HL-60 (cell line): ENCODE results near the gene NLRX1.
"Not testable (repeated sequence)": the region's sequence is repeated elsewhere in the genome, so short reads cannot be mapped to it uniquely, and the experiment has no call there.

Source experiments
- DNase-seq, 2 experiments: peaks; one replicate each; pipeline ENCODE4 v3.0.0-alpha.2; 2010 to 2020; ENCODE audit warnings: low read depth in 1 of 2, low spot score in 1 of 2
- H3K27ac ChIP-seq: fragments of 250-450 bp; sonication (Bioruptor Pico); replicated peaks from 2 replicates; pipeline ENCODE4 v1.5.1; 2020; ENCODE audit warnings: mild to moderate bottlenecking, moderate library complexity
- H3K27me3 ChIP-seq: fragments of 250-450 bp; sonication (Bioruptor Pico); 2 replicates; pipeline ENCODE4 v1.5.1; 2021; ENCODE audit warnings: mild to moderate bottlenecking, moderate library complexity; ENCODE audit not compliant: insufficient read depth, poor library complexity, severe bottlenecking
- H3K4me3 ChIP-seq: replicated peaks from 2 replicates; pipeline ENCODE4 v1.5.1; 2011; ENCODE audit warnings: mild to moderate bottlenecking, control low read depth, low read length; ENCODE audit not compliant: insufficient read depth
- GABPA ChIP-seq: IDR thresholded peaks from 2 replicates; pipeline ENCODE4 v1.6.1; 2012; ENCODE audit warnings: low read depth
- POLR2AphosphoS5 ChIP-seq: IDR thresholded peaks from 2 replicates; pipeline ENCODE4 v1.6.1; 2012; ENCODE audit warnings: low read depth
- SPI1 ChIP-seq: IDR thresholded peaks from 2 replicates; pipeline ENCODE4 v1.6.1; 2012; ENCODE audit warnings: low read depth, mild to moderate bottlenecking, borderline replicate concordance
- TF ChIP-seq, protein P1 (sequence below): IDR thresholded peaks from 2 replicates; pipeline ENCODE4 v1.6.1; 2012; ENCODE audit warnings: low read depth; ENCODE audit not compliant: insufficient replicate concordance
- TF ChIP-seq, protein P2 (sequence below): IDR thresholded peaks from one replicate; pipeline ENCODE4 v1.5.1; 2011; ENCODE audit warnings: low read length, control low read depth, inconsistent platforms; ENCODE audit not compliant: insufficient read depth

Gene NLRX1

DNA sequence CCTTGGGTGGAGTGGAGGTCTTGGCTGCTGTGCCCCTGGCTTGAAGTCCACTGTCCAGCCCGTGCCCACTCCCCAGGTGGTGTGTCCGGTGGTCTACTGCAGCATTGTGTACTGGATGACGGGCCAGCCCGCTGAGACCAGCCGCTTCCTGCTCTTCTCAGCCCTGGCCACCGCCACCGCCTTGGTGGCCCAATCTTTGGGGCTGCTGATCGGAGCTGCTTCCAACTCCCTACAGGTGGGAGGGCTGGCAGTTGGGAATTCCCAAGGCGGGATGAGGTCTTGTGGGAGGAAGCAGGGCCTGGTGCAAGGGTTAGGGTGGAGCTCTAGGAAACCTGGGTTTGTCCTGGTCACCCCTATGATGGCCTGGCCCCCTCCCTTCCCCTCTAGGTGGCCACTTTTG, 8.4 kb upstream of the NLRX1 start:
- Histone ChIP-seq H3K27ac (no peak overlapping the region), H3K27me3 (no peaks in the 10 kb centered on the region), H3K4me3 (no peak overlapping the region)
- no peak for DNase-seq
- TF ChIP-seq, protein P1, sequence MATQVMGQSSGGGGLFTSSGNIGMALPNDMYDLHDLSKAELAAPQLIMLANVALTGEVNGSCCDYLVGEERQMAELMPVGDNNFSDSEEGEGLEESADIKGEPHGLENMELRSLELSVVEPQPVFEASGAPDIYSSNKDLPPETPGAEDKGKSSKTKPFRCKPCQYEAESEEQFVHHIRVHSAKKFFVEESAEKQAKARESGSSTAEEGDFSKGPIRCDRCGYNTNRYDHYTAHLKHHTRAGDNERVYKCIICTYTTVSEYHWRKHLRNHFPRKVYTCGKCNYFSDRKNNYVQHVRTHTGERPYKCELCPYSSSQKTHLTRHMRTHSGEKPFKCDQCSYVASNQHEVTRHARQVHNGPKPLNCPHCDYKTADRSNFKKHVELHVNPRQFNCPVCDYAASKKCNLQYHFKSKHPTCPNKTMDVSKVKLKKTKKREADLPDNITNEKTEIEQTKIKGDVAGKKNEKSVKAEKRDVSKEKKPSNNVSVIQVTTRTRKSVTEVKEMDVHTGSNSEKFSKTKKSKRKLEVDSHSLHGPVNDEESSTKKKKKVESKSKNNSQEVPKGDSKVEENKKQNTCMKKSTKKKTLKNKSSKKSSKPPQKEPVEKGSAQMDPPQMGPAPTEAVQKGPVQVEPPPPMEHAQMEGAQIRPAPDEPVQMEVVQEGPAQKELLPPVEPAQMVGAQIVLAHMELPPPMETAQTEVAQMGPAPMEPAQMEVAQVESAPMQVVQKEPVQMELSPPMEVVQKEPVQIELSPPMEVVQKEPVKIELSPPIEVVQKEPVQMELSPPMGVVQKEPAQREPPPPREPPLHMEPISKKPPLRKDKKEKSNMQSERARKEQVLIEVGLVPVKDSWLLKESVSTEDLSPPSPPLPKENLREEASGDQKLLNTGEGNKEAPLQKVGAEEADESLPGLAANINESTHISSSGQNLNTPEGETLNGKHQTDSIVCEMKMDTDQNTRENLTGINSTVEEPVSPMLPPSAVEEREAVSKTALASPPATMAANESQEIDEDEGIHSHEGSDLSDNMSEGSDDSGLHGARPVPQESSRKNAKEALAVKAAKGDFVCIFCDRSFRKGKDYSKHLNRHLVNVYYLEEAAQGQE = no peak
- TF ChIP-seq GABPA (no peak), POLR2AphosphoS5 (no peak), SPI1 (no peak)
- TF ChIP-seq, protein P2, sequence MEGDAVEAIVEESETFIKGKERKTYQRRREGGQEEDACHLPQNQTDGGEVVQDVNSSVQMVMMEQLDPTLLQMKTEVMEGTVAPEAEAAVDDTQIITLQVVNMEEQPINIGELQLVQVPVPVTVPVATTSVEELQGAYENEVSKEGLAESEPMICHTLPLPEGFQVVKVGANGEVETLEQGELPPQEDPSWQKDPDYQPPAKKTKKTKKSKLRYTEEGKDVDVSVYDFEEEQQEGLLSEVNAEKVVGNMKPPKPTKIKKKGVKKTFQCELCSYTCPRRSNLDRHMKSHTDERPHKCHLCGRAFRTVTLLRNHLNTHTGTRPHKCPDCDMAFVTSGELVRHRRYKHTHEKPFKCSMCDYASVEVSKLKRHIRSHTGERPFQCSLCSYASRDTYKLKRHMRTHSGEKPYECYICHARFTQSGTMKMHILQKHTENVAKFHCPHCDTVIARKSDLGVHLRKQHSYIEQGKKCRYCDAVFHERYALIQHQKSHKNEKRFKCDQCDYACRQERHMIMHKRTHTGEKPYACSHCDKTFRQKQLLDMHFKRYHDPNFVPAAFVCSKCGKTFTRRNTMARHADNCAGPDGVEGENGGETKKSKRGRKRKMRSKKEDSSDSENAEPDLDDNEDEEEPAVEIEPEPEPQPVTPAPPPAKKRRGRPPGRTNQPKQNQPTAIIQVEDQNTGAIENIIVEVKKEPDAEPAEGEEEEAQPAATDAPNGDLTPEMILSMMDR = no peak

DNA sequence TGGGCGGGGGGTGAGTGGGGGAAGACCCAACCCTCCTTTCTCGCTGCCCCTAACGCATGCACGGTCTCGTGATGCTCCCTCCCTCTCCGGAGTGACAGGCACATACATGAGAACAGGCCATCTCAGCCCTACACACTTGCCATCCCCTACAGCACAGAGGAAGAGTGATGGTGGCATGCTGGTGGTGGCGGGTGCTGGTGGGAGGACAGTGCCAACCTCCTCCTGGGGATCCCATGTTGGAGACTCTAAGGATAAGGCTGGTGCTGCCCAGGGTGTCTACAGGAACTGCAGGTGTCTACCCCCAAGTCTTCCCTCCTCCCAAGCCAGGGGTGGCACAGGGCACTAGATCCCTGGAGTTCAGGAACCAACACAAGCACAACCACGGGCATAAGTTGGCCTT, 6.7 kb upstream of the NLRX1 start:
- Histone ChIP-seq H3K27ac (no peak overlapping the region), H3K27me3 (no peaks in the 10 kb centered on the region), H3K4me3 (no peak overlapping the region)
- DNase-seq = no peak
- TF ChIP-seq SPI1 (no peak), GABPA (no peak), POLR2AphosphoS5 (no peak)
- TF ChIP-seq, protein P2 = no peak
- TF ChIP-seq, protein P1 = no peak

DNA sequence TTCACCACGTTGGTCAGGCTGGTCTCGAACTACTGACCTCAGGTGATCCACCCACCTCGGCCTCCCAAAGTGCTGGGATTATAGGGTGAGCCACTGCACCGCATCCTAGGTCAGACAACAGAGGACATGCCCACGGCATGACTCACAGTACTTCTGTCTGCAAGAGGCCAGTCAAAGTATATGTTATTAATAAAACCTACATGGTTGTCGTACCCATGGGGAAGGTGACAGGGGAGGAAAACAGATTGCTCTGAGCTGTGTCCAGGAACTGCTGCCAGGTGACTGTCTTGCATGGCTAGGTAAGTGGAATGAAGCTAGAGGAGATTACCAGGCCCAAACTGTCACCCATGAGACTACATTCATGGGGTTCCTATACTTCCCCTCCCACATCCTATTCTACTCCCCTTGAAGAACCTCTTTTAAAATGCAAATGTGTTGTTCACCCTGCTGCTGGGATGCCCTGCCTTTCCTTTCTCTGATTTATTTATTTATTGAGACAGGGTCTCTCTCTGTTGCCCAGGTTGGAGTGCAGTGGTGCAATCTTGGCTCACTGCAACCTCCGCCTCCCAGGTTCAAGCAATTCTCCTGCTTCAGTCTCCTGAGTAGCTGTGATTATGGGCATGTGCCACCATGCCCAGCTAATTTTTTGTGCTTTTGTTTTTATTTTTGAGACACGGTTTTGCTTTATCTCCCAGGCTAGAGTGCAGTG, 2.0 kb upstream of the NLRX1 start:
- no peak overlapping the region for H3K27ac ChIP-seq
- no peak overlapping the region for H3K4me3 ChIP-seq
- no peaks in the 10 kb centered on the region for H3K27me3 ChIP-seq
- DNase-seq = no peak
- TF ChIP-seq POLR2AphosphoS5 (no peak), GABPA (no peak)

DNA sequence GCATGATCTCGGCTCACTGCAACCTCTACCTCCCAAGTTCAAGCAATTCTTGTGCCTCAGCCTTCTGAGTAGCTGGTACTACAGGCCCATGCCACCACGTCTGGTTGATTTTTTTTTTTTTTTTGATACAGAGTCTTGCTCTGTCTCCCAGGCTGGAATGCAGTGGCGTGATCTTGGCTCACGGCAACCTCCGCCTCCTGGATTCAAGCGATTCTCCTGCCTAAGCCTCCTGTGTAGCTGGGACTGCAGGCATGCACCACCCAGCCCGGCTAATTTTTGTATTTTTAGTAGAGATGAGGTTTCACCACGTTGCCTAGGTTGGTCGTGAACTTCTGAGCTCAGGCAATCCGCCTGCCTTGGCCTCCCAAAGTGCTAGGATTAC, 1.5 kb upstream of the NLRX1 start:
- H3K27me3 ChIP-seq, DNase-seq, H3K27ac ChIP-seq, H3K4me3 ChIP-seq: not testable (repeated sequence)

DNA sequence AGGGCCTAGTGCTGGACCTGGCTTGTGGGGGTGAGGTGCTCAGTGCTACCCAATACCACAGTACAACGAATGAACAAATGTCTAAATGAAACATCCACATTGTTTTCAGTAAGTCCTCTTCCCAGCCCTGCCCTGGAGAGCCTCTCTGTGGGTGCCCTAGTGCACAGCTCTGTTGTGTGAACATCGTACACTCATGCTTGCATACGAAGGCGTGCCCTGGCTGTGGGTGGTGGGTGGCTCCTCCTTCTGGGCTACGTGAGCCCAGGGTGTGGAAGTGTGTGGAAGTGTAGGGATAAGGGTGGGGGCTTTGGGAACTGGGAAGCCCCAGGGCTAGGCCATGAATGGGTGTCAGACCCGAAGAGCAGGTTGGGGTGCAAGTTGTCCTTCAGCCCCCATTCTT, 592 bp upstream of the NLRX1 start:
- DNase-seq = no peak
- TF ChIP-seq POLR2AphosphoS5 = no peak
- no peak for TF ChIP-seq GABPA
- TF ChIP-seq SPI1 = no peak
- TF ChIP-seq, protein P2 = no peak
- TF ChIP-seq, protein P1 = no peak
- H3K27ac ChIP-seq = no peak overlapping the region
- no peaks in the 10 kb centered on the region for H3K27me3 ChIP-seq
- H3K4me3 ChIP-seq = no peak overlapping the region
